ENCODE results near the gene NCF2.

Gene NCF2

DNA sequence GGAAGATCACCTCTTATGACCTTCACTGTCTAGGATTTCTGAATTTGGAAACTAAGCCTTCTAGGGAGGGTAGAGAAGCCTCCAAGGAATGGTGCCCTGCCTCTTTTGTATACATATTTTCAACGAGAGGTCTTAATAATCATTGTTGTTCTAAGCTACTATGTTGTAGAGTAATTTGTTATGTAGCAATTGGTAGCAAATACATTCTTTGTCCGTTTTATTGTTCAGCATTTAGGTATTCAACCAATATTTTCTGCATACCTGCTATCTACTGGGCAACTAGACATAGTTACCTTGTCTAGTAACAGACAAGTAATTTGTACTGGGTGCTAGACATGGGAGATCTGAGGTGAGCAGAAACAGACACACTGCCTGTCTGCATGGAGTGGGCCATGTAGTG is 20.8 kb upstream of the NCF2 start:
- Histone ChIP-seq H3K27ac (ENCODE audit: low read depth, low read length) (no peak overlapping the region), H3K9me3 (ENCODE audit: insufficient read depth, low read length) (no peaks in the 10 kb centered on the region)
- no peak for TF ChIP-seq EZH2phosphoT487 (conservative IDR thresholded peaks at IDR 0.05; ENCODE audit: low read length)
- TF ChIP-seq, protein P1, sequence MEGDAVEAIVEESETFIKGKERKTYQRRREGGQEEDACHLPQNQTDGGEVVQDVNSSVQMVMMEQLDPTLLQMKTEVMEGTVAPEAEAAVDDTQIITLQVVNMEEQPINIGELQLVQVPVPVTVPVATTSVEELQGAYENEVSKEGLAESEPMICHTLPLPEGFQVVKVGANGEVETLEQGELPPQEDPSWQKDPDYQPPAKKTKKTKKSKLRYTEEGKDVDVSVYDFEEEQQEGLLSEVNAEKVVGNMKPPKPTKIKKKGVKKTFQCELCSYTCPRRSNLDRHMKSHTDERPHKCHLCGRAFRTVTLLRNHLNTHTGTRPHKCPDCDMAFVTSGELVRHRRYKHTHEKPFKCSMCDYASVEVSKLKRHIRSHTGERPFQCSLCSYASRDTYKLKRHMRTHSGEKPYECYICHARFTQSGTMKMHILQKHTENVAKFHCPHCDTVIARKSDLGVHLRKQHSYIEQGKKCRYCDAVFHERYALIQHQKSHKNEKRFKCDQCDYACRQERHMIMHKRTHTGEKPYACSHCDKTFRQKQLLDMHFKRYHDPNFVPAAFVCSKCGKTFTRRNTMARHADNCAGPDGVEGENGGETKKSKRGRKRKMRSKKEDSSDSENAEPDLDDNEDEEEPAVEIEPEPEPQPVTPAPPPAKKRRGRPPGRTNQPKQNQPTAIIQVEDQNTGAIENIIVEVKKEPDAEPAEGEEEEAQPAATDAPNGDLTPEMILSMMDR (IDR thresholded peaks at IDR 0.05; ENCODE audit: insufficient read depth, low read length, poor library complexity, severe bottlenecking) = no peak

GRCh38 chr1:183609759-183610452 is 19.6 kb upstream of the NCF2 start:
- Histone ChIP-seq H3K27ac (ENCODE audit: low read depth, low read length) (no peak overlapping the region), H3K4me2 (ENCODE audit: low read depth, low read length, poor library complexity, severe bottlenecking) (no peak overlapping the region), H3F3A (ENCODE audit: insufficient read depth) (no peaks in the 10 kb centered on the region), H3K9me2 (replicated peaks; ENCODE audit: insufficient read depth, low read length) (no peaks in the 10 kb centered on the region), H3K36me3 (ENCODE audit: low read length) (no peaks in the 10 kb centered on the region), H3K4me3 (ENCODE audit: insufficient read depth, low read length, poor library complexity, severe bottlenecking) (no peak overlapping the region), H3K9ac (ENCODE audit: low read length) (no peak overlapping the region), H2AFZ (ENCODE audit: low read depth, low read length, severe bottlenecking) (no peak overlapping the region), H3K79me2 (ENCODE audit: insufficient read depth, low read length) (no peaks in the 10 kb centered on the region), H3K9me3 (ENCODE audit: insufficient read depth, low read length) (no peaks in the 10 kb centered on the region), H3K27me3 (ENCODE audit: low read length) (no peaks in the 10 kb centered on the region), H4K20me1 (ENCODE audit: low read depth, low read length) (no peaks in the 10 kb centered on the region)
- TF ChIP-seq, protein P1 (IDR thresholded peaks at IDR 0.05; ENCODE audit: insufficient read depth, low read length, poor library complexity, severe bottlenecking) = no peak

More for the DNA sequence above, 20.8 kb upstream of the NCF2 start:
- Histone ChIP-seq H3K36me3 (ENCODE audit: low read length) (no peaks in the 10 kb centered on the region), H3F3A (ENCODE audit: insufficient read depth) (no peaks in the 10 kb centered on the region), H3K9me2 (replicated peaks; ENCODE audit: insufficient read depth, low read length) (no peaks in the 10 kb centered on the region), H4K20me1 (ENCODE audit: low read depth, low read length) (no peaks in the 10 kb centered on the region), H3K4me3 (ENCODE audit: insufficient read depth, low read length, poor library complexity, severe bottlenecking) (no peak overlapping the region), H3K27me3 (ENCODE audit: low read length) (no peaks in the 10 kb centered on the region), H3K9ac (ENCODE audit: low read length) (no peak overlapping the region), H3K79me2 (ENCODE audit: insufficient read depth, low read length) (no peaks in the 10 kb centered on the region), H3K4me2 (ENCODE audit: low read depth, low read length, poor library complexity, severe bottlenecking) (no peak overlapping the region), H2AFZ (ENCODE audit: low read depth, low read length, severe bottlenecking) (no peak overlapping the region)

GRCh38 chr1:183609313-183609712 is 19.1 kb upstream of the NCF2 start:
- Histone ChIP-seq H3K9me3 (ENCODE audit: insufficient read depth, low read length) (no peaks in the 10 kb centered on the region), H3K4me2 (ENCODE audit: low read depth, low read length, poor library complexity, severe bottlenecking) (no peak overlapping the region), H2AFZ (ENCODE audit: low read depth, low read length, severe bottlenecking) (no peak overlapping the region), H3K9ac (ENCODE audit: low read length) (no peak overlapping the region), H3K9me2 (replicated peaks; ENCODE audit: insufficient read depth, low read length) (no peaks in the 10 kb centered on the region), H3K79me2 (ENCODE audit: insufficient read depth, low read length) (no peaks in the 10 kb centered on the region), H3K4me3 (ENCODE audit: insufficient read depth, low read length, poor library complexity, severe bottlenecking) (no peak overlapping the region), H3K27me3 (ENCODE audit: low read length) (no peaks in the 10 kb centered on the region), H3F3A (ENCODE audit: insufficient read depth) (no peaks in the 10 kb centered on the region), H4K20me1 (ENCODE audit: low read depth, low read length) (no peaks in the 10 kb centered on the region), H3K27ac (ENCODE audit: low read depth, low read length) (no peak overlapping the region), H3K36me3 (ENCODE audit: low read length) (no peaks in the 10 kb centered on the region)
- no peak for TF ChIP-seq EZH2phosphoT487 (conservative IDR thresholded peaks at IDR 0.05; ENCODE audit: low read length)
- TF ChIP-seq, protein P1 (IDR thresholded peaks at IDR 0.05; ENCODE audit: insufficient read depth, low read length, poor library complexity, severe bottlenecking) = no peak

All from SU-DHL-6 (cell line).